GM12891 (cell line): ENCODE results near the gene ZNF575.

ENCODE experiments used
- PAX5 ChIP-seq: IDR thresholded peaks from 2 replicates; pipeline ENCODE4 v1.6.1; 2011; ENCODE audit warnings: low read length, moderate library complexity, mild to moderate bottlenecking; ENCODE audit not compliant: insufficient read depth, severe bottlenecking
- POLR2A ChIP-seq: IDR thresholded peaks from 2 replicates; pipeline ENCODE4 v1.6.1; 2011; ENCODE audit warnings: low read depth, low read length, control low read depth
- POLR2AphosphoS5 ChIP-seq: IDR thresholded peaks from 2 replicates; pipeline ENCODE4 v1.6.1; 2011; ENCODE audit warnings: low read depth, low read length, control low read depth
- SPI1 ChIP-seq: IDR thresholded peaks from 2 replicates; pipeline ENCODE4 v1.6.1; 2011; ENCODE audit warnings: low read depth, low read length, control low read depth
- TAF1 ChIP-seq: IDR thresholded peaks from 2 replicates; pipeline ENCODE4 v1.6.1; 2011; ENCODE audit warnings: low read depth, low read length, control low read depth

DNA sequence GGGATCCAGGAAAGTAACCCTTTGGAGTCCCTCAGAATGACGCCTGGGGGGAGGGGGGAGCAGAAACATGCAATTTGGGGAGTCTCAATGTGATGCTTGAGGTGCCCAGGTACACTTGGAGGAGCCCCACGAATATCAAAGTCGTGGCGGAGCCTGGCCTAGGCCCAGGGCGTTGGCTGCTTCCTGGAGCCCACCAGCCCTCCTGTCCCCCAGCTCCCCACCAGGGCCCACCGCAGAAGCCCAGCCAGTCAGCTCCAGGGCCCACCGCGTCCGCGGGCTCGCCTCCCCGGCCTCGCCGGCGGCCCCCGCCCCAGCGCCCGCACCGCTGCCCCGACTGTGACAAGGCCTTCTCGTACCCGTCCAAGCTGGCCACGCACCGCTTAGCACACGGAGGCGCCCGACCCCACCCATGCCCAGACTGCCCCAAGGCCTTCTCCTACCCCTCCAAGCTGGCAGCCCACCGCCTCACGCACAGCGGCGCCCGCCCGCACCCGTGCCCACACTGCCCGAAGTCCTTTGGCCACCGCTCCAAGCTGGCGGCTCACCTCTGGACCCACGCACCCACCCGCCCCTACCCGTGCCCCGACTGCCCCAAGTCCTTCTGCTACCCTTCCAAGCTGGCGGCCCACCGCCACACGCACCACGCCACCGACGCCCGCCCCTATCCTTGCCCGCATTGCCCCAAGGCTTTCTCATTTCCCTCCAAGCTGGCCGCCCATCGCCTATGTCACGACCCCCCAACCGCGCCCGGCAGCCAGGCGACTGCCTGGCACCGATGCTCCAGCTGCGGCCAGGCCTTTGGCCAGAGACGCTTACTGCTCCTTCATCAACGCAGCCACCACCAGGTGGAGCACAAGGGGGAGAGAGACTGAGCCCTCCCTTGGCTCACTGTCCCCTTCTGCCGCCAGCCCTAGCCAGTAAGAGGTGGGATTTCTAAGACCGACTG, 2.1 kb downstream of the ZNF575 start:
- TF ChIP-seq SPI1 (no peak), POLR2A (no peak), POLR2AphosphoS5 (no peak), TAF1 (no peak), PAX5 (no peak)
